ENCODE measurements around the gene PEG3.

DNA sequence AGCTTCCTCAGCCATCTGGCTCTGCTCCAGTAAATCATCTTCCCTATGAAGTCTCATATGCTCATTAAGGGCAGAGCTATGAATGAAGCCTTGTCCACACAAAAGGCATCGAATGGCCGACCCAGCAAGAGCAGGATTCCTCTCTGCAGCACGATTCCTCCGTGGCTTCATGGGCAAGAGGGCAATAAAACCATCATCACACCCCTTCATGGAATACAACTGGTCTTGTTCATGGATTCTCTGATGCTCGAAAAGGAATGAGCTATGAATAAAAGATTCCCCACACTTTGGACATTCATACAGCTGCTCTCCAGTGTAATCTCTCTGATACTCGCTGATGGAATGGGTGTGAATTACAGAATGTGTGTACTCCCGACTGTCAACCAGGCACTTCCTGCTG, 25.9 kb downstream of the PEG3 start:
- TF ChIP-seq BHLHE40 (IDR thresholded peaks at IDR 0.05; ENCODE audit: borderline replicate concordance) (no peak), SP1 (IDR thresholded peaks at IDR 0.05) (no peak), FOXM1 (IDR thresholded peaks at IDR 0.05; ENCODE audit: borderline replicate concordance) (no peak), NFRKB (IDR thresholded peaks at IDR 0.05) (no peak), FOXA1 (IDR thresholded peaks at IDR 0.05) (no peak), L3MBTL2 (conservative IDR thresholded peaks at IDR 0.05) (no peak), SUZ12 (IDR thresholded peaks at IDR 0.05) (no peak), HDGF (IDR thresholded peaks at IDR 0.05; ENCODE audit: borderline replicate concordance) (no peak), TARDBP (IDR thresholded peaks at IDR 0.05) (no peak), ZNF384 (IDR thresholded peaks at IDR 0.05) (no peak), FOXK2 (IDR thresholded peaks at IDR 0.05) (no peak)
- TF ChIP-seq, protein P1, sequence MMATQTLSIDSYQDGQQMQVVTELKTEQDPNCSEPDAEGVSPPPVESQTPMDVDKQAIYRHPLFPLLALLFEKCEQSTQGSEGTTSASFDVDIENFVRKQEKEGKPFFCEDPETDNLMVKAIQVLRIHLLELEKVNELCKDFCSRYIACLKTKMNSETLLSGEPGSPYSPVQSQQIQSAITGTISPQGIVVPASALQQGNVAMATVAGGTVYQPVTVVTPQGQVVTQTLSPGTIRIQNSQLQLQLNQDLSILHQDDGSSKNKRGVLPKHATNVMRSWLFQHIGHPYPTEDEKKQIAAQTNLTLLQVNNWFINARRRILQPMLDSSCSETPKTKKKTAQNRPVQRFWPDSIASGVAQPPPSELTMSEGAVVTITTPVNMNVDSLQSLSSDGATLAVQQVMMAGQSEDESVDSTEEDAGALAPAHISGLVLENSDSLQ (IDR thresholded peaks at IDR 0.05), result no peak

All from HEK293T (cell line).